Measurements from ENCODE around the gene ETNK2.

ETNK2 gene

DNA sequence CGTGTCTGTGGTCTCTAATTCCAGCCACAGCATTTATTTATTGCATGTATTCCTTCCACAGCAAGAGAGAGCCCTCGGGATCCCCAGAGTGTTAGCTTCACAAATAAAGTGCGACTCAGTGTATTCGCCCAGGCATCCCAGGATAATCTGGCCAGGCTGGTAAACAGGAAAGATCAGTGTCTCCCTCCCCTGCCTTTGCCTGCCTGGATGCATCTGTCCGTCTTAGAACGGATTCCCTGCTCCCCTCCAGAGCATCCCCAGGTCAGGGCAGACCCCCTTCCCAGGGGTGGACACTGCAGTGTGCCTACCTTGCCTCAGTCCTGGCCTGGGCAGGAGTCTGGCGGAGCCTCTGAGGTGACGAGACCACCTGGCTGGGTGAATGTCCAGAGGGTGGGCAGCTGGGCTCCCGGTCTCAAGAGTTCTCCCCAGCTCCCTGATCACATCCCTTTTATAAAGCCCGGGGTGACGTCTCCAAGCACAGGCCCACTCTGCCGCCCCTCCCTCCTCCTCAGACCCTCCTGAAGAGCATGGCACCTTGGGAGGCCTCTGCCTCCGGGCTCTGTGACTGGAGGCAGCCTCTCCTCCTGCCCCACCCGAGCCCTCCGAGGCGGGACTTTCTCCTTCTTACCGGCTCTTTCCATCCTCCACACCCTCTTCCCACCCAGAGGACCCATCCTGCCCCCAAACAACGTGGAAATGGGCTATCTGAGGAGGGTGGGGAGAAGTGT, 44.4 kb upstream of the ETNK2 start, which contains the start of gene KISS1:
Gene KISS1, minus strand, starts transcription at position 424 of the 728 bp plus-strand sequence. CDS start 3,615 bp downstream, outside the sequence.
- TF ChIP-seq, protein P1, sequence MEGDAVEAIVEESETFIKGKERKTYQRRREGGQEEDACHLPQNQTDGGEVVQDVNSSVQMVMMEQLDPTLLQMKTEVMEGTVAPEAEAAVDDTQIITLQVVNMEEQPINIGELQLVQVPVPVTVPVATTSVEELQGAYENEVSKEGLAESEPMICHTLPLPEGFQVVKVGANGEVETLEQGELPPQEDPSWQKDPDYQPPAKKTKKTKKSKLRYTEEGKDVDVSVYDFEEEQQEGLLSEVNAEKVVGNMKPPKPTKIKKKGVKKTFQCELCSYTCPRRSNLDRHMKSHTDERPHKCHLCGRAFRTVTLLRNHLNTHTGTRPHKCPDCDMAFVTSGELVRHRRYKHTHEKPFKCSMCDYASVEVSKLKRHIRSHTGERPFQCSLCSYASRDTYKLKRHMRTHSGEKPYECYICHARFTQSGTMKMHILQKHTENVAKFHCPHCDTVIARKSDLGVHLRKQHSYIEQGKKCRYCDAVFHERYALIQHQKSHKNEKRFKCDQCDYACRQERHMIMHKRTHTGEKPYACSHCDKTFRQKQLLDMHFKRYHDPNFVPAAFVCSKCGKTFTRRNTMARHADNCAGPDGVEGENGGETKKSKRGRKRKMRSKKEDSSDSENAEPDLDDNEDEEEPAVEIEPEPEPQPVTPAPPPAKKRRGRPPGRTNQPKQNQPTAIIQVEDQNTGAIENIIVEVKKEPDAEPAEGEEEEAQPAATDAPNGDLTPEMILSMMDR (IDR thresholded peaks at IDR 0.05; ENCODE audit: insufficient read depth, low read length, poor library complexity, severe bottlenecking): no peak
- no peak for DNase-seq (ENCODE audit: extremely low read depth, insufficient read length)

DNA sequence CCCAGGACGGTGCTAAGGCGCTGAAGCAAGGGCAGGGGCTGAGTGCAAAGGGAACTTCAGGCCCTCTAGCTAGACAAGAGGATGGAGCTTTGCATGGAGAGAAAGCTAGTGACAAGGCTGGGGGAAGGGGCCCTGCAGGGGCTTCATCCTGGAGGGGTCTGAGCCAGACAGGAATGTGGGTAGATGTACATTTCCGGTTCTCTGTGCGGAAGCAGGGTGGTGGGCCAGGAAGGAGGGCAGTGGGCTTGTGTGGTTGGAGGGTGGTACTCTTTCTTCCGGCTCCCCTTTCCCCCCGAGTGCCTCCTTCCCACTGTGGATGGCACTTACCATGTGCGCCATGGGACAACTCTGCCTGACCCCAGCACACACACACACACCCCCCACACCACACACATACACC, 42.9 kb upstream of the ETNK2 start:
- no peak for DNase-seq (ENCODE audit: extremely low read depth, insufficient read length)
- Histone ChIP-seq H3K36me3 (ENCODE audit: control insufficient read depth, insufficient read depth, low read length) (no peaks in the 10 kb centered on the region), H3K27me3 (replicated peaks; ENCODE audit: control insufficient read depth, insufficient read depth, low read length) (peaks cover 1% of the 10 kb centered on the region), H3K4me3 (replicated peaks; ENCODE audit: low read depth, low read length) (no peak overlapping the region)
- TF ChIP-seq, protein P1 (IDR thresholded peaks at IDR 0.05; ENCODE audit: insufficient read depth, low read length, poor library complexity, severe bottlenecking): no peak

More for the DNA sequence above, 44.4 kb upstream of the ETNK2 start, which contains the start of gene KISS1:
- H3K27me3 ChIP-seq (replicated peaks; ENCODE audit: control insufficient read depth, insufficient read depth, low read length): peaks cover 1% of the 10 kb centered on the region
- no peak within 1 kb of the TSS for H3K4me3 ChIP-seq (replicated peaks; ENCODE audit: low read depth, low read length)
- no peaks in the 10 kb centered on the region for H3K36me3 ChIP-seq (ENCODE audit: control insufficient read depth, insufficient read depth, low read length)

DNA sequence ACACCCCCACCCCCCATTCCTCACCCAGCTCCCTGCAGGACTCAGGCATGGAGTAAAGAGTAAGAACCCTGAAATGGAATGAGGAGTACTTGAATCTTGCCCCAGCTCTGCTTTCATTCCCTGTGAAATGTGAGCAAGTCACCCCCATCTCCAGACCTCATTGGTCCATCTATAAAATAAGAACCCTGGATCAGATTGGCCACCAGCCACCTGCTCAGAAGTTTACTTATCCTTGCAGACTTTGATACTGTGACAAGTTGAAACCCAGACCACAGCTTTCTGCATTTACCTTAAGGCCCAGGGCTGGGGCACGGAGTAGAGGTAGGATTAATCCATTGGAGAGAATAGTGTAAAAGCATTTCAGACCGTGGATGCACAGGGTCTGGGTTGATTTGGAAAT, 42.2 kb upstream of the ETNK2 start:
- TF ChIP-seq, protein P1 (IDR thresholded peaks at IDR 0.05; ENCODE audit: insufficient read depth, low read length, poor library complexity, severe bottlenecking): no peak
- DNase-seq (ENCODE audit: extremely low read depth, insufficient read length): no peak
- Histone ChIP-seq H3K36me3 (ENCODE audit: control insufficient read depth, insufficient read depth, low read length) (no peaks in the 10 kb centered on the region), H3K4me3 (replicated peaks; ENCODE audit: low read depth, low read length) (no peak overlapping the region), H3K27me3 (replicated peaks; ENCODE audit: control insufficient read depth, insufficient read depth, low read length) (peaks cover 1% of the 10 kb centered on the region)

DNA sequence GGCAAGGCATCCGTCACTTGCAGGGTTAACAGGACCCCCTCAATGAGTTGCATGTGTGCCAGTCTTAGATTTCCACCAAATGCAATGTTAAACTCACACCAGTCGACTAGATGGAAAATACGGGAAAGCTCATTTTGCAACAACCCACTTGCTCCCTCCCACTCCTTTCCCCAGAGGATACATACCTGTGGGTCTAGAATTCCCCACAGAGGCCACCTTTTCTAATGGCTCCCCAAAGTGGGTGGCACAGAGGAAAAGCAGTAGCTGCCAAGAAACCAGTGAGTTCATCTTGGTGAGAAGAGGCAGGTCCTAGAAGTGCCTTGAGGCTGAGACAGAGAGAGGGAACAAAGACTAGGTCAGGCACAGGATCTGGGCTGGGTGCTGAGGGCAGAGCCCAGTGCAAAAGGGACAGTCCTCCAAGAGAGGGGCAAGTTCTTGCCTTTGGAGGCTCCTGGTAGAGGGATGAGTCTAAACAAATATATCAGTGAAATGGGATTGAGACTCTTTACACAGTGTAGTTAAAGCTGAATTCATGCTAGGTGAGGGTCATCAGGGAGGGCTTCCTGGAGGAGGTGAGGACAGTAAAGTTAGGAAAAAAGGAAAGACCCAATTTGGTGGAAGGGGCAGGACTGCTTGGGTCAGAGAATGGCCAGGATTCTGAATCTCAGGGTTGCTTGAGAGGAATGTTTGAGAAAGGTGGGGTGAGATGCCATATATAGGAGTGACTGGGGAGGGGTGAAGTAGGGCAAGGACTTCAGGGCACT, 40.9 kb upstream of the ETNK2 start:
- Histone ChIP-seq H3K36me3 (ENCODE audit: control insufficient read depth, insufficient read depth, low read length) (no peaks in the 10 kb centered on the region), H3K27me3 (replicated peaks; ENCODE audit: control insufficient read depth, insufficient read depth, low read length) (peaks cover 1% of the 10 kb centered on the region), H3K4me3 (replicated peaks; ENCODE audit: low read depth, low read length) (no peak overlapping the region)
- TF ChIP-seq, protein P1 (IDR thresholded peaks at IDR 0.05; ENCODE audit: insufficient read depth, low read length, poor library complexity, severe bottlenecking): no peak
- DNase-seq (ENCODE audit: extremely low read depth, insufficient read length): no peak

DNA sequence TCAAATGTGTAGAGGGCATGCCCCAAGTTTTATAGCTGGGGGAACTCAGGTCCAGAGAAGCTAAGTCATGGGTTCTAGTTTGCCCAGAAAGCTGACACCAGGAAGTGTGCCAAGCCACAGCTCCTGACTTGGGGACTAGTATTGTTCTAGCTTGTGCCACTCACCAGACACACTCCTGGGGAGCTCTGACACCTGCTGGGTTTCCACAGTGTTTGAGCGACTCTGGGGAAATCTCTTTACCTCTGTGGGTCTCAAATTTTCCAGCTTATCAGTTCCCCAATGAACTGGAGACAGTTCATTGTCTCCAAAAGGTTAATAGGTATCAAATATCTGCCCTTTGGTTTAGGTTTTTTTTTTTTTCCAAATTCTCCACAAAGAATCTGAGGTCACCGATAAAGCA, 40.2 kb upstream of the ETNK2 start:
- Histone ChIP-seq H3K36me3 (ENCODE audit: control insufficient read depth, insufficient read depth, low read length) (no peaks in the 10 kb centered on the region), H3K4me3 (replicated peaks; ENCODE audit: low read depth, low read length) (no peak overlapping the region), H3K27me3 (replicated peaks; ENCODE audit: control insufficient read depth, insufficient read depth, low read length) (peaks cover 6% of the 10 kb centered on the region)
- TF ChIP-seq, protein P1 (IDR thresholded peaks at IDR 0.05; ENCODE audit: insufficient read depth, low read length, poor library complexity, severe bottlenecking): no peak
- no peak for DNase-seq (ENCODE audit: extremely low read depth, insufficient read length)

All from GM06990 (cell line).